HEK293 (cell line): ENCODE measurements around the gene FGD5.
A peak's percentile ranks its signal among the peaks of the same experiment; 100 is the strongest.
"Not testable (repeated sequence)": the region's sequence is repeated elsewhere in the genome, so short reads cannot be mapped to it uniquely, and the experiment has no call there.

Experiments used
- CTCF ChIA-PET: fragments of 350-600 bp; formaldehyde crosslinking; extraction: SDS; loops from one replicate; lab custom pipeline; 2021; ENCODE audit warnings: antibody characterized with exemption; lab: Yijun Ruan, JAX
- POLR2A ChIA-PET: fragments of 300-600 bp; formaldehyde crosslinking; extraction: SDS; loops from one replicate; lab custom pipeline; 2020; ENCODE audit warnings: antibody characterized with exemption, inconsistent platforms; lab: Yijun Ruan, JAX
- H3K27ac ChIP-seq: fragments of 200-500 bp; sonication (Bioruptor generic); 2 replicates; pipeline ENCODE4 v1.5.1; 2014; ENCODE audit warnings: low read depth, low read length, control low read depth, inconsistent platforms; ENCODE audit errors: extremely low read depth
- H3K36me3 ChIP-seq, 2 experiments: fragments of 200-500 bp in 1 of 2; sonication (Bioruptor generic) in 1 of 2; 1 replicate in 1 of 2; 2 replicates in 1 of 2; pipeline ENCODE4 v1.5.1; 2014 to 2017; ENCODE audit warnings: inconsistent platforms in 2 of 2, low read length in 2 of 2; ENCODE audit not compliant: control insufficient read depth in 2 of 2, insufficient read depth in 1 of 2
- H3K4me1 ChIP-seq: fragments of 200-500 bp; sonication (Bioruptor generic); 2 replicates; pipeline ENCODE4 v1.5.1; 2014; ENCODE audit warnings: mild to moderate bottlenecking, low read length, inconsistent platforms; ENCODE audit not compliant: control insufficient read depth, insufficient read depth
- H3K4me3 ChIP-seq: 2 replicates; pipeline ENCODE4 v1.5.1; 2011; ENCODE audit warnings: low read depth, mild to moderate bottlenecking, control low read depth, low read length, moderate library complexity
- H3K9me3 ChIP-seq: fragments of 200-500 bp; sonication (Bioruptor generic); 2 replicates; pipeline ENCODE4 v1.5.1; 2014; ENCODE audit warnings: low read depth, low read length, inconsistent platforms; ENCODE audit not compliant: control insufficient read depth, insufficient read depth
- BCL11B ChIP-seq: fragments of 450-650 bp; formaldehyde crosslinking; IDR thresholded peaks from 2 replicates; pipeline ENCODE4 v1.5.1; 2016; ENCODE audit warnings: low read depth, missing biosample characterization, missing genetic modification characterization
- EGR2 ChIP-seq: fragments of 450-650 bp; formaldehyde crosslinking; IDR thresholded peaks from 2 replicates; pipeline ENCODE4 v1.5.1; 2016; ENCODE audit warnings: low read depth, missing biosample characterization, missing genetic modification characterization
- GLIS2 ChIP-seq: fragments of 450-650 bp; formaldehyde crosslinking; IDR thresholded peaks from 2 replicates; pipeline ENCODE4 v1.5.1; 2016; ENCODE audit warnings: missing biosample characterization, missing genetic modification characterization
- SP3 ChIP-seq: fragments of 450-650 bp; formaldehyde crosslinking; IDR thresholded peaks from 2 replicates; pipeline ENCODE4 v1.5.1; 2016; ENCODE audit warnings: missing biosample characterization, missing genetic modification characterization
- SP7 ChIP-seq: fragments of 450-650 bp; formaldehyde crosslinking; IDR thresholded peaks from 2 replicates; pipeline ENCODE4 v1.5.1; 2016; ENCODE audit warnings: missing biosample characterization, missing genetic modification characterization
- ZFHX2 ChIP-seq: fragments of 450-650 bp; formaldehyde crosslinking; conservative IDR thresholded peaks from 2 replicates; pipeline ENCODE4 v1.5.1; 2016; ENCODE audit warnings: missing biosample characterization, missing genetic modification characterization
- ZNF112 ChIP-seq: fragments of 450-650 bp; formaldehyde crosslinking; IDR thresholded peaks from 2 replicates; pipeline ENCODE4 v1.5.0; 2017; ENCODE audit warnings: missing biosample characterization, missing genetic modification characterization
- ZNF146 ChIP-seq: fragments of 450-650 bp; formaldehyde crosslinking; IDR thresholded peaks from 2 replicates; pipeline ENCODE4 v1.5.1; 2016; ENCODE audit warnings: missing biosample characterization, missing genetic modification characterization
- ZNF433 ChIP-seq: fragments of 450-650 bp; formaldehyde crosslinking; IDR thresholded peaks from 2 replicates; pipeline ENCODE4 v1.5.1; 2016; ENCODE audit warnings: missing biosample characterization, missing genetic modification characterization, low read depth
- ZNF473 ChIP-seq: fragments of 450-650 bp; formaldehyde crosslinking; IDR thresholded peaks from 2 replicates; pipeline ENCODE4 v1.5.1; 2017; ENCODE audit warnings: missing biosample characterization, missing genetic modification characterization
- ZNF501 ChIP-seq: fragments of 450-650 bp; formaldehyde crosslinking; IDR thresholded peaks from 2 replicates; pipeline ENCODE4 v1.5.1; 2016; ENCODE audit warnings: missing biosample characterization, missing genetic modification characterization
- ZNF549 ChIP-seq: fragments of 450-650 bp; IDR thresholded peaks from 2 replicates; pipeline ENCODE4 v1.5.1; 2018; ENCODE audit warnings: missing biosample characterization, missing genetic modification characterization, mild to moderate bottlenecking, inconsistent platforms, moderate library complexity
- ZNF791 ChIP-seq: fragments of 450-650 bp; formaldehyde crosslinking; IDR thresholded peaks from 2 replicates; pipeline ENCODE4 v1.5.1; 2016; ENCODE audit warnings: missing biosample characterization, missing genetic modification characterization
- TF ChIP-seq, protein P1 (sequence below): fragments of 450-650 bp; formaldehyde crosslinking; IDR thresholded peaks from 2 replicates; pipeline ENCODE4 v1.5.1; 2016; ENCODE audit warnings: missing biosample characterization, missing genetic modification characterization
- TF ChIP-seq, protein P2 (sequence below): sonication (generic); formaldehyde crosslinking; IDR thresholded peaks from 2 replicates; pipeline ENCODE4 v1.8.1; 2022; ENCODE audit warnings: mild to moderate bottlenecking, moderate library complexity, missing genetic modification reagents

The FGD5 gene

DNA sequence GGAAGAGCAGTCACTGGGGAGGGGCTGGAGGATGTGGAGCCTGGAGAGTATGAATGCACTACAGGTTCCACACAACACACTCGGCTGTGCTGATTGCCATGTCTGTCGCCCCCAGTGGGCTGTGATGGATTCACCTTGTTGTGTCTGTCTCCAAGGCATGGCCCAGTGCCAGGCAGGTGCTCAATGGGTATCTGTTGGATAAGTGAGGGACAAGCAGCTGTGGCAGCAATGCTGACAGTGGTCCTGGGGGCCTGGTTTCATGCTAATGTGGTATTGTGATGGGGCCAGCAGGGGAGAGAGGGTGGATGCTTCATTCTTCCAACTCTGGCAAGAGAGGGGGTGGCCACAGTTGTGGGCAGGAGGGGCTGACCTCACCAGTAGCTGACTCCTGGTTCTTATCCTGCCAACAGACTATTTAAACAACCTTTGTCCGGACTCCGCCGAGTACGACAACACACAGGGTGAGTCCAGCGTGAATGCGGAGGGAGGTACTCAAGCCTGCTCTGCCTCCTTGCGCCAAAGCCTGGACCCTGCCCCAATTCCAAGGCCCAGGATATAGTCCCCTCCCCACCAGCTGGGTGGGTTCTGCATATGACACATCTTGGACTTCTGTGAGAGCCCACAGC is 81.3 kb downstream of the FGD5 start:
- Histone ChIP-seq H3K36me3 (no peaks in the 10 kb centered on the region), H3K27ac (no peak overlapping the region)
- CTCF ChIA-PET: no interaction called here

DNA sequence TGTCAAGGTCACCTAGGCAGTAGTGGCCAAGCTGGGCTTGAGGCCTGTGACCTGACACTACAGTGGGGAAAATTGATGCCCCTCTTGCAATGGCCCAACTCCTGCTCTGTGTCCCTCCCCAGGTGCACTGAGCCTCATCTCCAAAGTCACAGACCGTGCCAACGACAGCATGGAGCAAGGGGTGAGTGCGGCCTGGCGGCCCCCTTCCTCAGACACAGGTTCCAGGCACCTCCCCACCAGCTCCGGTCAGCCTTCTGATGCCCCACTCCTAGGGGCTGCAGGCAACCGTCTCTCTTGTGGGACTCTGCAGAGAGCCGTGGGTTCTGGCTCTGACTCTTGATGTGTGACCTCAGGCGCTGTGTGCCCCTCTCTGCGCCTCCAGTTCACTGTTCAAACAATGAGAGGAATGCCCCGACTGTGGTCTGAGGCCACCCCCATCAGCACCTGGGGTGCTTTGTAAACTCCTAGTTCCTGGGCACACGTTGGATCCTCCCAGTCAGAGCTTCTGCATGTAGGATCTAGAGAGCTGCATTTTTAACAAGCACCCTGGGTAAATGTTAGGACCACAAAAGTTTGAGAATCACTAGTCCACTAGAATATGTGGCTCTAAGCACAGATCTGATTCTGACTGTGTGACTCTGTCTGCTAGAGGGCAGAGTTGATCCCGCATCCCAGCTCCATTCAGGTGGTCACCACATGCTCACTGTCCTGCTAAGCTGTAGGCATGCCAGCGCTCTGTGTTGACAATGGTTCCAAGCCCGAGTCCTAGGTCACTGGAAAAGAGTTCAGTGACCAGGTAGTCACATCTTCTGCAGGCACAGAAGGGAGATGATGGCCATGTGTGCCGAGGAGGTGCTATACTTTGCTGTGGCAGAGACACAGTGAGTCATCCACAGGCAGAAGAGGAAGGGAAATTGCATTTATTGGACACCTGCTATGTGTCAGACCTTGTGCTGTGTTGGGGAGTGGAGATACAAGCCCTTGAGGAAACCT is 82.4 kb downstream of the FGD5 start:
- CTCF ChIA-PET: interaction anchor here (1.0 kb wide), 1 partner anchor 20 kb away, joined by 3 read pairs; no protein-coding TSS in a partner anchor
- Histone ChIP-seq H3K4me1 (no peaks in the 10 kb centered on the region), H3K27ac (no peak overlapping the region), H3K4me3 (no peak overlapping the region), H3K9me3 (no peaks in the 10 kb centered on the region), H3K36me3 (no peaks in the 10 kb centered on the region)
- POLR2A ChIA-PET: no interaction called here
- no peak for TF ChIP-seq EGR2 (tag by site-specific recombination)
- TF ChIP-seq SP3: no peak
- no peak for TF ChIP-seq SP7 (tag by site-specific recombination)
- TF ChIP-seq, protein P1, sequence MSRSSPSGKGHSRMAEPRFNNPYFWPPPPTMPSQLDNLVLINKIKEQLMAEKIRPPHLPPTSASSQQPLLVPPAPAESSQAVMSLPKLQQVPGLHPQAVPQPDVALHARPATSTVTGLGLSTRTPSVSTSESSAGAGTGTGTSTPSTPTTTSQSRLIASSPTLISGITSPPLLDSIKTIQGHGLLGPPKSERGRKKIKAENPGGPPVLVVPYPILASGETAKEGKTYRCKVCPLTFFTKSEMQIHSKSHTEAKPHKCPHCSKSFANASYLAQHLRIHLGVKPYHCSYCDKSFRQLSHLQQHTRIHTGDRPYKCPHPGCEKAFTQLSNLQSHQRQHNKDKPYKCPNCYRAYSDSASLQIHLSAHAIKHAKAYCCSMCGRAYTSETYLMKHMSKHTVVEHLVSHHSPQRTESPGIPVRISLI (tag by site-specific recombination): no peak
- TF ChIP-seq, protein P2, sequence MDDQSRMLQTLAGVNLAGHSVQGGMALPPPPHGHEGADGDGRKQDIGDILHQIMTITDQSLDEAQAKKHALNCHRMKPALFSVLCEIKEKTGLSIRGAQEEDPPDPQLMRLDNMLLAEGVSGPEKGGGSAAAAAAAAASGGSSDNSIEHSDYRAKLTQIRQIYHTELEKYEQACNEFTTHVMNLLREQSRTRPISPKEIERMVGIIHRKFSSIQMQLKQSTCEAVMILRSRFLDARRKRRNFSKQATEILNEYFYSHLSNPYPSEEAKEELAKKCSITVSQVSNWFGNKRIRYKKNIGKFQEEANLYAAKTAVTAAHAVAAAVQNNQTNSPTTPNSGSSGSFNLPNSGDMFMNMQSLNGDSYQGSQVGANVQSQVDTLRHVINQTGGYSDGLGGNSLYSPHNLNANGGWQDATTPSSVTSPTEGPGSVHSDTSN: no peak

More for the DNA sequence above, 81.3 kb downstream of the FGD5 start:
- Histone ChIP-seq H3K4me3 (no peak overlapping the region), H3K9me3 (no peaks in the 10 kb centered on the region), H3K4me1 (no peaks in the 10 kb centered on the region)
- TF ChIP-seq BCL11B (tag by site-specific recombination): no peak
- no peak for TF ChIP-seq GLIS2 (tag by site-specific recombination)
- TF ChIP-seq ZNF549 (tag by site-specific recombination): no peak
- TF ChIP-seq ZNF112: no peak
- POLR2A ChIA-PET: no interaction called here

DNA sequence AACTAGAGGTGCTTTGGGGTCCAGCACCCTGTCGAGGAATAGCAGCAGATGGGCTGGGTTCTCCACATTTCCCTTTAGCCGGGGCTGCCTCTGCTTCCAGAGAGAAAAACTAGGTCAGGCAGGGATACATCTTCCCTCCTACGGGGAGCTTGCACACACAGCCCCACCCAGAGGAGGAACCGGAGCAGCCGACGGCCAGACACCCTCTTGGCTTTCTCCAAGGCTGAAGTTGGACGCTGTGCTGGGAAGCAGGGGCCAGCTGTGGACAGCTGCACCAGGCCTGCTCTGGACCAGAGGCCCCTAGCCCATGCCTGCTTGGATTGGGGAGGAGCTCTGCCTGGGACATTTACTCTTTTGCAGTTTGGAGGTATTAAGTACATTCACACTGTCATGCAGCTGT is 84.0 kb downstream of the FGD5 start:
- CTCF ChIA-PET: no interaction called here
- no peak overlapping the region for H3K4me3 ChIP-seq
- TF ChIP-seq ZNF473 (tag by site-specific recombination): no peak
- TF ChIP-seq ZNF501 (tag by site-specific recombination): no peak
- TF ChIP-seq ZNF791 (tag by site-specific recombination): no peak
- TF ChIP-seq ZFHX2 (tag by site-specific recombination): no peak
- TF ChIP-seq ZNF433: no peak
- TF ChIP-seq, all 188 proteins: peak for 0
- no peaks in the 10 kb centered on the region for H3K4me1 ChIP-seq
- no peaks in the 10 kb centered on the region for H3K36me3 ChIP-seq
- H3K27ac ChIP-seq: no peak overlapping the region
- no peaks in the 10 kb centered on the region for H3K9me3 ChIP-seq
- POLR2A ChIA-PET: no interaction called here

DNA sequence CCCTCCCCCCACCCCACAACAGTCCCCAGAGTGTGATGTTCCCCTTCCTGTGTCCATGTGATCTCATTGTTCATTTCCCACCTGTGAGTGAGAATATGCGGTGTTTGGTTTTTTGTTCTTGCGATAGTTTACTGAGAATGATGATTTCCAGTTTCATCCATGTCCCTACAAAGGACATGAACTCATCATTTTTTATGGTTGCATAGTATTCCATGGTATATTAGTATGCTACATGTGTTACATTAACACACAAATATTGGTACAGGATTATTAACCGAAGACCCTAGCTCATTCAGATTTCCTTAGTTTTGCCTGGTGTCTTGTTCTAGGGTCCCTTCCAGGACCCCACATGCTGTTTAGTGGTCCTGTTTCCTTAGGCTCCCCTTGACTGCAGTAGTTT is 84.7 kb downstream of the FGD5 start:
- H3K9me3 ChIP-seq, H3K4me1 ChIP-seq, H3K4me3 ChIP-seq, H3K27ac ChIP-seq, H3K36me3 ChIP-seq, POLR2A ChIA-PET, CTCF ChIA-PET: not testable (repeated sequence)
- TF ChIP-seq ZNF146 (tag by site-specific recombination): peak; percentile 91
